OCI-LY1 (cell line): ENCODE data around the gene SELENOH.

Source experiments
- EZH2 ChIP-seq: fragments of 200-600 bp; sonication (generic), shearing (Covaris generic); IDR thresholded peaks from 2 replicates; pipeline ENCODE4 v1.8.0; 2017; ENCODE audit warnings: borderline replicate concordance, mixed run types, mild to moderate bottlenecking, antibody characterized with exemption, low read length, moderate library complexity, mixed read lengths
- TF ChIP-seq, protein P1 (sequence below): fragments of 200-600 bp; sonication (generic), shearing (Covaris generic); IDR thresholded peaks from 2 replicates; pipeline ENCODE4 v1.5.1; 2017; ENCODE audit warnings: mild to moderate bottlenecking, antibody characterized with exemption, low read length, moderate library complexity, mixed read lengths

- TF ChIP-seq, protein P1, sequence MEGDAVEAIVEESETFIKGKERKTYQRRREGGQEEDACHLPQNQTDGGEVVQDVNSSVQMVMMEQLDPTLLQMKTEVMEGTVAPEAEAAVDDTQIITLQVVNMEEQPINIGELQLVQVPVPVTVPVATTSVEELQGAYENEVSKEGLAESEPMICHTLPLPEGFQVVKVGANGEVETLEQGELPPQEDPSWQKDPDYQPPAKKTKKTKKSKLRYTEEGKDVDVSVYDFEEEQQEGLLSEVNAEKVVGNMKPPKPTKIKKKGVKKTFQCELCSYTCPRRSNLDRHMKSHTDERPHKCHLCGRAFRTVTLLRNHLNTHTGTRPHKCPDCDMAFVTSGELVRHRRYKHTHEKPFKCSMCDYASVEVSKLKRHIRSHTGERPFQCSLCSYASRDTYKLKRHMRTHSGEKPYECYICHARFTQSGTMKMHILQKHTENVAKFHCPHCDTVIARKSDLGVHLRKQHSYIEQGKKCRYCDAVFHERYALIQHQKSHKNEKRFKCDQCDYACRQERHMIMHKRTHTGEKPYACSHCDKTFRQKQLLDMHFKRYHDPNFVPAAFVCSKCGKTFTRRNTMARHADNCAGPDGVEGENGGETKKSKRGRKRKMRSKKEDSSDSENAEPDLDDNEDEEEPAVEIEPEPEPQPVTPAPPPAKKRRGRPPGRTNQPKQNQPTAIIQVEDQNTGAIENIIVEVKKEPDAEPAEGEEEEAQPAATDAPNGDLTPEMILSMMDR: no peak
- no peak for TF ChIP-seq EZH2
Measured at GRCh38 chr11:57771365-57771764, 30.1 kb downstream of the SELENOH start.
